SK-N-SH treated with all-trans-retinoic acid at 6 μM for 48 hours (cell line): ENCODE results near the gene YDJC.
"Not testable (repeated sequence)": the region's sequence is repeated elsewhere in the genome, so short reads cannot be mapped to it uniquely, and the experiment has no call there.

ENCODE experiments used
- ATAC-seq: fragments of 200-7000 bp; cut with Tn5 transposase; 3 replicates; pipeline ENCODE4 v1.9.1; 2020; ENCODE audit warnings: mild to moderate bottlenecking, moderate library complexity
- BACH2 ChIP-seq: fragments of 250-450 bp; sonication (Bioruptor Pico); IDR thresholded peaks from 2 replicates; pipeline ENCODE4 v1.9.0; 2021; ENCODE audit warnings: mild to moderate bottlenecking, borderline replicate concordance
- CSDC2 ChIP-seq: fragments of 250-450 bp; sonication (Bioruptor Pico); IDR thresholded peaks from 2 replicates; pipeline ENCODE4 v1.5.0; 2020; ENCODE audit warnings: mild to moderate bottlenecking, moderate library complexity
- ESRRG ChIP-seq: fragments of 250-450 bp; sonication (Bioruptor Pico); IDR thresholded peaks from 2 replicates; pipeline ENCODE4 v1.6.1; 2021; ENCODE audit warnings: mild to moderate bottlenecking
- GLIS3 ChIP-seq: fragments of 250-450 bp; sonication (Bioruptor Pico); IDR thresholded peaks from 2 replicates; pipeline ENCODE4 v1.5.0; 2020; ENCODE audit warnings: mild to moderate bottlenecking, moderate library complexity
- OSR1 ChIP-seq: fragments of 250-450 bp; sonication (Bioruptor Pico); IDR thresholded peaks from 2 replicates; pipeline ENCODE4 v1.8.0; 2022; ENCODE audit warnings: moderate library complexity, mild to moderate bottlenecking, inconsistent platforms
- PPARA ChIP-seq: fragments of 250-450 bp; sonication (Bioruptor Pico); IDR thresholded peaks from 2 replicates; pipeline ENCODE4 v1.5.0; 2020; ENCODE audit warnings: mild to moderate bottlenecking, borderline replicate concordance
- RARB ChIP-seq: fragments of 250-450 bp; sonication (Bioruptor Pico); IDR thresholded peaks from 2 replicates; pipeline ENCODE4 v1.8.0; 2021; ENCODE audit warnings: mild to moderate bottlenecking, moderate library complexity
- SNAI2 ChIP-seq: fragments of 250-450 bp; sonication (Bioruptor Pico); IDR thresholded peaks from 2 replicates; pipeline ENCODE4 v1.5.0; 2020; ENCODE audit warnings: mild to moderate bottlenecking, moderate library complexity
- TCF4 ChIP-seq: fragments of 250-450 bp; sonication (Bioruptor Pico); IDR thresholded peaks from 2 replicates; pipeline ENCODE4 v1.8.0; 2021; ENCODE audit warnings: mild to moderate bottlenecking, moderate library complexity, borderline replicate concordance
- TOX ChIP-seq: fragments of 250-450 bp; sonication (Bioruptor Pico); IDR thresholded peaks from 2 replicates; pipeline ENCODE4 v1.8.0; 2021; ENCODE audit warnings: mild to moderate bottlenecking, moderate library complexity, borderline replicate concordance
- ZFP3 ChIP-seq: fragments of 250-450 bp; sonication (Bioruptor Pico); IDR thresholded peaks from 2 replicates; pipeline ENCODE4 v1.5.0; 2020; ENCODE audit warnings: mild to moderate bottlenecking, moderate library complexity
- ZNF565 ChIP-seq: fragments of 450-650 bp; formaldehyde crosslinking; conservative IDR thresholded peaks from 2 replicates; pipeline ENCODE4 v1.5.0; 2020; ENCODE audit warnings: low read depth, mild to moderate bottlenecking, moderate library complexity
- ZNF70 ChIP-seq: fragments of 450-650 bp; formaldehyde crosslinking; IDR thresholded peaks from 2 replicates; pipeline ENCODE4 v1.5.0; 2020; ENCODE audit warnings: mild to moderate bottlenecking, moderate library complexity
- TF ChIP-seq, protein P1 (sequence below): fragments of 250-450 bp; sonication (Bioruptor Pico); IDR thresholded peaks from 2 replicates; pipeline ENCODE4 v1.8.0; 2020; ENCODE audit warnings: mild to moderate bottlenecking, moderate library complexity, borderline replicate concordance
- TF ChIP-seq, protein P2 (sequence below): fragments of 250-450 bp; sonication (Bioruptor Pico); IDR thresholded peaks from 2 replicates; pipeline ENCODE4 v1.8.0; 2021; ENCODE audit warnings: low read depth, mild to moderate bottlenecking, moderate library complexity, borderline replicate concordance
- TF ChIP-seq, protein P3 (sequence below): fragments of 250-450 bp; sonication (Bioruptor Pico); IDR thresholded peaks from 2 replicates; pipeline ENCODE4 v1.5.0; 2020; ENCODE audit warnings: mild to moderate bottlenecking, moderate library complexity
- TF ChIP-seq, protein P4 (sequence below): fragments of 250-450 bp; sonication (Bioruptor Pico); IDR thresholded peaks from 2 replicates; pipeline ENCODE4 v1.5.1; 2021; ENCODE audit warnings: mild to moderate bottlenecking, moderate library complexity

The YDJC gene

DNA sequence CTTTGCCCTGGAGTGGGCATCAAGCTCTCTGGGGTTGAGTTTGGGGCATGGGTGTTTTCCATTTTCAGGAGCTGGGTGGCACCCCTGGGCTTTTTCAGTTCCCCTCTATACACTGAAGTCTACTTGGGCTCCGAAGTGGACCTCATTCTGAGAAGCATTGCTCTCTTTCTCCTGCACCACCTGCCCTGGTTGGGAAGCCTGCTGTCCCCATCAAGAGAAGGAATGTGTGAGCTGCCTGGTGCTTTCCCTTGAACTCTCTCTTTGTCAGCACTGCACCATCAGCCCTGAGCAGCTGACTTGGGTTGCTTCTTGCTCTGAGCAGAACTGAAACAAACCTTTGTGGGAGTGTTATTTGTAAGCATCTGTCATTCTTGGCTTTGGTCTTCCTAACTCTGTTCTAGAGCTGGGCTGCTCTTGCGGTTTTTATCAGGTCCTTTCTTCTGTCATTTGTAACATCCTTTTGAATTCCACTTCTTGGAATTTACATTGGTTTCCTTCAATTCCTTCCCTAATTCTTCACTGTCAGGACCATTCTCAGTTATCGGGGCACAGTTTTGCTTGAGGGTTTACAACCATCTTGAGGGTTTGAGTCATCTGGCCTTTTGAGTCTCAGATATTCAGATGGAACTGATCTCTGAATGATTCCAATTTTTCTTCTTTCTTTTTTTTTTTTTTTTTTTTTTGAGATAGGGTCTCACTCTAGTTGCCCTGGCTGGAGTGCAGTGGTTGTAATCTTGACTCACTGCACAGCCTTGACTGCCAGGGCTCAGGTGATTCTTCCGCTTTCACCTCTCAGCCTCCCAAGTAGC, 41.8 kb downstream of the YDJC start:
- TF ChIP-seq RARB (no peak), ZNF70 (no peak)
- peak; percentile 40; the same call in 2 of the 3 replicates for ATAC-seq

DNA sequence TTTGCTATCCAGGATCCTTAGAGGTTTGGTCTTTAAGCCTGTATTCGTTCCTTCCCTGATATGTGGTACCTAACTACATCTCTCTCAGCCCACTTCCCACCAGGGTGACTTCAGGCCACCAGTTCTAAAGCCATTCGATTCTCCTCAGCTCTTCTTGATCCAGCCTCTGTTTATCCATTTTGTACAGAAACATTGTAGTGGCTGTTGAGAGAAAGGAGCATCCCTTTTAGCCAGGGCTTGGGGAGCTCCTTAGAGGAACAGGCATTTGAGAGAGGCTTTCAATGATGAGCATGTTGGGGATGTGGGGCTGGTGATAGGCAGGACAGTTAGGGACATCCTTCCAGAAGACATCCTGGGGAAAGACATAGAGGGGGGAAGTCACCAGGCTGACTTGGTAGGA, 44.4 kb downstream of the YDJC start:
- TF ChIP-seq OSR1 (CRISPR knock-in tag) (no peak), RARB (no peak), PPARA (CRISPR knock-in tag) (no peak), GLIS3 (CRISPR knock-in tag) (no peak), CSDC2 (CRISPR knock-in tag) (no peak), BACH2 (no peak), ZNF565 (no peak), TCF4 (CRISPR knock-in tag) (no peak)
- TF ChIP-seq, protein P1, sequence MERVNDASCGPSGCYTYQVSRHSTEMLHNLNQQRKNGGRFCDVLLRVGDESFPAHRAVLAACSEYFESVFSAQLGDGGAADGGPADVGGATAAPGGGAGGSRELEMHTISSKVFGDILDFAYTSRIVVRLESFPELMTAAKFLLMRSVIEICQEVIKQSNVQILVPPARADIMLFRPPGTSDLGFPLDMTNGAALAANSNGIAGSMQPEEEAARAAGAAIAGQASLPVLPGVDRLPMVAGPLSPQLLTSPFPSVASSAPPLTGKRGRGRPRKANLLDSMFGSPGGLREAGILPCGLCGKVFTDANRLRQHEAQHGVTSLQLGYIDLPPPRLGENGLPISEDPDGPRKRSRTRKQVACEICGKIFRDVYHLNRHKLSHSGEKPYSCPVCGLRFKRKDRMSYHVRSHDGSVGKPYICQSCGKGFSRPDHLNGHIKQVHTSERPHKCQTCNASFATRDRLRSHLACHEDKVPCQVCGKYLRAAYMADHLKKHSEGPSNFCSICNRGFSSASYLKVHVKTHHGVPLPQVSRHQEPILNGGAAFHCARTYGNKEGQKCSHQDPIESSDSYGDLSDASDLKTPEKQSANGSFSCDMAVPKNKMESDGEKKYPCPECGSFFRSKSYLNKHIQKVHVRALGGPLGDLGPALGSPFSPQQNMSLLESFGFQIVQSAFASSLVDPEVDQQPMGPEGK (CRISPR knock-in tag): no peak
- TF ChIP-seq, protein P2, sequence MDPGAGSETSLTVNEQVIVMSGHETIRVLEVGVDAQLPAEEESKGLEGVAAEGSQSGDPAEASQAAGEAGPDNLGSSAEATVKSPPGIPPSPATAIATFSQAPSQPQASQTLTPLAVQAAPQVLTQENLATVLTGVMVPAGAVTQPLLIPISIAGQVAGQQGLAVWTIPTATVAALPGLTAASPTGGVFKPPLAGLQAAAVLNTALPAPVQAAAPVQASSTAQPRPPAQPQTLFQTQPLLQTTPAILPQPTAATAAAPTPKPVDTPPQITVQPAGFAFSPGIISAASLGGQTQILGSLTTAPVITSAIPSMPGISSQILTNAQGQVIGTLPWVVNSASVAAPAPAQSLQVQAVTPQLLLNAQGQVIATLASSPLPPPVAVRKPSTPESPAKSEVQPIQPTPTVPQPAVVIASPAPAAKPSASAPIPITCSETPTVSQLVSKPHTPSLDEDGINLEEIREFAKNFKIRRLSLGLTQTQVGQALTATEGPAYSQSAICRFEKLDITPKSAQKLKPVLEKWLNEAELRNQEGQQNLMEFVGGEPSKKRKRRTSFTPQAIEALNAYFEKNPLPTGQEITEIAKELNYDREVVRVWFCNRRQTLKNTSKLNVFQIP (CRISPR knock-in tag): no peak
- ATAC-seq: no peak

DNA sequence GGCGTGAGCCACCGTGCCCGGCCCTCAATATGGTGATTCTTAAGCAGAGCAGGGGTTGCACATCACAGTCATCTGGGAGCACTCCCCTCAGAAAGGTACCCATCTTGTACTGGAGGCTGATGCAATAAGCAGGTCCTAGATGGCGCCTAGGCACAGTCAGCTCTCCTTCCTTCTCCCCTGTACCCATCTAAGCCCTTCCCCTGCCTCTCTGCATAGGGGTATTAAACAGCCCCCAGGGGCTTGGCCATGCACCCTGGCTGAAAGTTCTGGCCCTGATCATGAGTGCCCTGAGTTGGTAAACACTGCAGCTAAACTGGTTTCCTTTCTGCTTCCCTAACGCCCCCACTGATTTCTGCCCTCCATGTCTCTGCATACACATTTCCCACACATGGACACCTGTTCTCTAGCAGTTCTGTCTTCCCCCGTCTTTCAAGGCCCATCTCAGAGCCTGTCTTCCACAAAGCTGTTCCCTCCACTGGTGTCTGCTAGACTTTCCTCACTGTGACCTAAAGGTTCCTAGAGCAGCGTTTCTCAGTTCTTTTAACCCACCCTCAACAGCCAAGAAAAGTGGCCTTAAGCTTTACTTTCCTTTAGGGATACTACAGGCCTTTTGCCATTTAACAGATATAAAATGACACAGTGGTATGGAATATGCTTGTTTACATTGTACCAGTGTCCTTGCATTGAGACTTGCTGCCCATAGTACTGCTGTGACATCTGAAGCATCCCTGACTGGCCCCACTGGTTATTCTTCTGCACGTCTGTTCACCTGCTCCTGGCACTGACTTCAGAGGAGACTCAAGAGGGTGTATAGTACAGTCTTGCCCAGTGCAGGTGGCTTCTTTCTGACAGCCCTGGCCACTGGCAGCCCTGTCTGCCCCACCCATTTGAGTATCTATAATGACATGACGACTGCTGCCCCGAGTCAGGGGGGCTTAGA, 46.8 kb downstream of the YDJC start:
- no peak for TF ChIP-seq ZNF70
- TF ChIP-seq, protein P3, sequence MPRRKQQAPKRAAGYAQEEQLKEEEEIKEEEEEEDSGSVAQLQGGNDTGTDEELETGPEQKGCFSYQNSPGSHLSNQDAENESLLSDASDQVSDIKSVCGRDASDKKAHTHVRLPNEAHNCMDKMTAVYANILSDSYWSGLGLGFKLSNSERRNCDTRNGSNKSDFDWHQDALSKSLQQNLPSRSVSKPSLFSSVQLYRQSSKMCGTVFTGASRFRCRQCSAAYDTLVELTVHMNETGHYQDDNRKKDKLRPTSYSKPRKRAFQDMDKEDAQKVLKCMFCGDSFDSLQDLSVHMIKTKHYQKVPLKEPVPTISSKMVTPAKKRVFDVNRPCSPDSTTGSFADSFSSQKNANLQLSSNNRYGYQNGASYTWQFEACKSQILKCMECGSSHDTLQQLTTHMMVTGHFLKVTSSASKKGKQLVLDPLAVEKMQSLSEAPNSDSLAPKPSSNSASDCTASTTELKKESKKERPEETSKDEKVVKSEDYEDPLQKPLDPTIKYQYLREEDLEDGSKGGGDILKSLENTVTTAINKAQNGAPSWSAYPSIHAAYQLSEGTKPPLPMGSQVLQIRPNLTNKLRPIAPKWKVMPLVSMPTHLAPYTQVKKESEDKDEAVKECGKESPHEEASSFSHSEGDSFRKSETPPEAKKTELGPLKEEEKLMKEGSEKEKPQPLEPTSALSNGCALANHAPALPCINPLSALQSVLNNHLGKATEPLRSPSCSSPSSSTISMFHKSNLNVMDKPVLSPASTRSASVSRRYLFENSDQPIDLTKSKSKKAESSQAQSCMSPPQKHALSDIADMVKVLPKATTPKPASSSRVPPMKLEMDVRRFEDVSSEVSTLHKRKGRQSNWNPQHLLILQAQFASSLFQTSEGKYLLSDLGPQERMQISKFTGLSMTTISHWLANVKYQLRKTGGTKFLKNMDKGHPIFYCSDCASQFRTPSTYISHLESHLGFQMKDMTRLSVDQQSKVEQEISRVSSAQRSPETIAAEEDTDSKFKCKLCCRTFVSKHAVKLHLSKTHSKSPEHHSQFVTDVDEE: no peak
- TF ChIP-seq ZFP3 (CRISPR knock-in tag): no peak
- TF ChIP-seq SNAI2 (CRISPR knock-in tag): no peak
- no peak for TF ChIP-seq TOX (CRISPR knock-in tag)
- TF ChIP-seq ESRRG: no peak
- TF ChIP-seq, protein P4, sequence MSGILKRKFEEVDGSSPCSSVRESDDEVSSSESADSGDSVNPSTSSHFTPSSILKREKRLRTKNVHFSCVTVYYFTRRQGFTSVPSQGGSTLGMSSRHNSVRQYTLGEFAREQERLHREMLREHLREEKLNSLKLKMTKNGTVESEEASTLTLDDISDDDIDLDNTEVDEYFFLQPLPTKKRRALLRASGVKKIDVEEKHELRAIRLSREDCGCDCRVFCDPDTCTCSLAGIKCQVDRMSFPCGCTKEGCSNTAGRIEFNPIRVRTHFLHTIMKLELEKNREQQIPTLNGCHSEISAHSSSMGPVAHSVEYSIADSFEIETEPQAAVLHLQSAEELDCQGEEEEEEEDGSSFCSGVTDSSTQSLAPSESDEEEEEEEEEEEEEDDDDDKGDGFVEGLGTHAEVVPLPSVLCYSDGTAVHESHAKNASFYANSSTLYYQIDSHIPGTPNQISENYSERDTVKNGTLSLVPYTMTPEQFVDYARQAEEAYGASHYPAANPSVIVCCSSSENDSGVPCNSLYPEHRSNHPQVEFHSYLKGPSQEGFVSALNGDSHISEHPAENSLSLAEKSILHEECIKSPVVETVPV (CRISPR knock-in tag): no peak
- TF ChIP-seq, all 23 proteins: peak for 0
- ATAC-seq: no peak

DNA sequence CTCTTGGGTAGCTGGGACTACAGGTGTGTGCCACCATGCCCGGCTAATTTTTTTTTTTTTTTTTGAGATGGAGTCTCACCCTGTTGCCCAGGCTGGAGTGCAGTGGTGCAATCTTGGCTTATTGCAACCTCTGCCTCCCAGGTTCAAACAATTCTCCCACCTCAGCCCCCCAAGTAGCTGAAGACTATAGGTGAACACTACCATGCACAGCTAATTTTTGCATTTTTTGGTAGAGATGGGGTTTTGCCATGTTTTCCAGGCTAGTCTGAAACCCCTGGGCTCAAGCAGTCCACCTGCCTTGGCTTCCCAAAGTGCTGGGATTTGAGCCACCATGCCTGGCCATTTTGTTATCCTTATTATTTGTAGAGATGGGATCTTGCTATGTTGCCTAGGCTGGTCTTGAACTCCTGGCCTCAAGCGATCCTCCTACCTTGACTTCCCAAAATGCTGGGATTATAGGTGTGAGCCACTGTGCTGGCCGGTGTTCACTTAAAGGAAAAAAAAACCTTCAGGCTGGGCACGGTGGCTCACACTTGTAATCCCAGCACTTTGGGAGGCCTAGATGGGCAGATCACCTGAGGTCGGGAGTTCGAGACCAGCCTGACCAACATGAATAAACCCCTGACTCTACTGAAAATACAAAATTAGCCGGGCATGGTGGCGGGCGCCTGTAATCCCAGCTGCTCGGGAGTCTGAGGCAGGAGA, 48.7 kb downstream of the YDJC start:
- not testable (repeated sequence) for ATAC-seq

DNA sequence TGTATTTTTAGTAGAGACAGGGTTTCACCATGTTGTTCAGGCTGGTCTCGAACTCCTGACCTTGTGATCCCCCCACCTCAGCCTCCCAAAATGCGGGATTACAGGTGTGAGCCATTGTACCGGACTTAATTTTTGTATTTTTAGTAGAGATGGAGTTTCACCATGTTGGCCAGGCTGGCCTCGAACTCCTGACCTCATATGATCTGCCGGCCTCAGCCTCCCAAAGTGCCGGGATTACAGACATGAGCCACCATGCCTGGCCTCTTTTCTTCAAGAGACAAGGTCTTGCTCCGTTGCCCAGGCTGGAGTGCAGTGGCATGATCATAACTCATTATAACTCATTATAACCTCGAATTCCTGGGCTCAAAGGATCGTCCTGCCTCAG, 49.2 kb downstream of the YDJC start:
- not testable (repeated sequence) for ATAC-seq
